HK-2 (cell line): ENCODE measurements around the gene TMEM47.

Experiments used
- DNase-seq: peaks from one replicate; pipeline ENCODE4 v3.0.0-alpha.2; 2018; ENCODE audit not compliant: unreplicated experiment

TMEM47 gene

GRCh38 chrX:34585561-34585960 is 71.5 kb downstream of the TMEM47 start:
- DNase-seq, result no peak

- no peak for DNase-seq
These were observed 72.3 kb downstream of the TMEM47 start for GRCh38 chrX:34584781-34585180.

GRCh38 chrX:34580069-34580468 is 77.0 kb downstream of the TMEM47 start:
- no peak for DNase-seq

GRCh38 chrX:34578237-34578636 is 78.8 kb downstream of the TMEM47 start:
- no peak for DNase-seq
